Stimulated activated CD8-positive, alpha-beta memory T cell treated with anti-CD3 and anti-CD28 coated beads, Interleukin-2, amount 100 ng/mL, for 1 hour (primary cell): Measurements from ENCODE around the gene CRISP2.

Experiments used
- DNase-seq, 2 donors: peaks; one replicate each; pipeline ENCODE4 v3.0.0-alpha.2; 2020; ENCODE audit warnings: low read depth in 2 of 2

The CRISP2 gene

GRCh38 chr6:49662231-49662891 is 51.0 kb downstream of the CRISP2 start:
- no peak for DNase-seq

GRCh38 chr6:49653942-49654341 is 59.4 kb downstream of the CRISP2 start:
- DNase-seq, result no peak

GRCh38 chr6:49653438-49653837 is 59.9 kb downstream of the CRISP2 start:
- no peak for DNase-seq

GRCh38 chr6:49651239-49651638 is 62.1 kb downstream of the CRISP2 start:
- no peak for DNase-seq

- no peak for DNase-seq
Observed at GRCh38 chr6:49649988-49650387, 63.4 kb downstream of the CRISP2 start.

GRCh38 chr6:49648036-49648435 is 65.3 kb downstream of the CRISP2 start:
- DNase-seq, result no peak

- DNase-seq, result no peak
Observed at GRCh38 chr6:49647476-49647875, 65.9 kb downstream of the CRISP2 start.

- no peak for DNase-seq
Observed at GRCh38 chr6:49646942-49647341, 66.4 kb downstream of the CRISP2 start.

GRCh38 chr6:49646130-49646824 is 67.1 kb downstream of the CRISP2 start:
- DNase-seq, result no peak

- no peak for DNase-seq
Observed at GRCh38 chr6:49645139-49645538, 68.2 kb downstream of the CRISP2 start.
